K562 (cell line): Measurements from ENCODE around the gene MFAP1. TPM values are rescaled to one million over a fixed set of nuclear protein-coding genes. Genes with fewer than 3 reads are reported as not detected.

Experiments used
- ATAC-seq: fragments of 200-7000 bp; cut with Tn5 transposase; 3 replicates; pipeline ENCODE4 v1.9.1; 2020; ENCODE audit warnings: moderate library complexity
- BruUV-seq: library from RNA; stranded (reverse); fragments of 400-500 nt; replicated peaks from 2 replicates; lab custom pipeline; 2021; lab: Mats Ljungman, UMichigan
- CTCF ChIA-PET: fragments of 300-600 bp; formaldehyde crosslinking; extraction: SDS; loops from one replicate; lab custom pipeline; 2021; ENCODE audit warnings: low intra/inter-chr PET ratio; lab: Yijun Ruan, JAX
- POLR2A ChIA-PET: fragments of 300-600, 350-650 bp; sonication (Branson Sonifier 250); formaldehyde crosslinking; extraction: SDS; loops from one replicate; lab custom pipeline; 2021; ENCODE audit warnings: antibody characterized with exemption, inconsistent platforms; lab: Yijun Ruan, JAX
- DNase-seq, 4 experiments: peaks; one replicate each; pipeline versions ENCODE4 v3.0.0 to v3.0.0-alpha.2; 2011 to 2018; ENCODE audit warnings: low spot score in 3 of 4, mixed read lengths in 3 of 4; ENCODE audit errors: extremely low read depth in 1 of 4
- FAIRE-seq: peaks from 2 replicates; lab custom pipeline; 2011; peaks lifted over from hg19 to GRCh38; lab: Jason Lieb, UNC
- H2AFZ ChIP-seq: 2 replicates; pipeline ENCODE4 v1.6.0; 2011; ENCODE audit warnings: low read depth, low read length, control low read depth, inconsistent platforms
- H3K27ac ChIP-seq: fragments of 200-600 bp; 3 replicates; pipeline ENCODE4 v1.8.0; 2011; ENCODE audit warnings: low read depth, mild to moderate bottlenecking, control low read depth, inconsistent platforms, low read length, moderate library complexity, mixed read lengths; ENCODE audit errors: extremely low read depth
- H3K27me3 ChIP-seq, 2 experiments: fragments of 300-600 bp in 1 of 2; 2 replicates in 1 of 2; 3 replicates in 1 of 2; pipeline versions ENCODE4 v1.6.0 to v1.8.0; 2011; ENCODE audit warnings: inconsistent platforms in 2 of 2, low read length in 2 of 2, mild to moderate bottlenecking in 1 of 2, mixed read lengths in 1 of 2, moderate library complexity in 1 of 2; ENCODE audit not compliant: control insufficient read depth in 2 of 2, insufficient read depth in 2 of 2
- H3K36me3 ChIP-seq: fragments of 300-600 bp; 3 replicates; pipeline ENCODE4 v1.8.0; 2011; ENCODE audit warnings: mild to moderate bottlenecking, low read length, inconsistent platforms; ENCODE audit not compliant: control insufficient read depth, insufficient read depth
- H3K4me1 ChIP-seq, 2 experiments: fragments of 200-600 bp in 1 of 2; replicated peaks in 1 of 2; 2 replicates in 1 of 2; 3 replicates in 1 of 2; pipeline versions ENCODE4 v1.5.1 to v1.8.0; 2011; ENCODE audit warnings: inconsistent platforms in 2 of 2, low read length in 2 of 2, mild to moderate bottlenecking in 1 of 2, mixed read lengths in 1 of 2, moderate library complexity in 1 of 2; ENCODE audit not compliant: control insufficient read depth in 2 of 2, insufficient read depth in 2 of 2
- H3K4me2 ChIP-seq: 2 replicates; pipeline ENCODE4 v1.6.1; 2011; ENCODE audit warnings: low read length, control low read depth, inconsistent platforms, mixed read lengths; ENCODE audit not compliant: insufficient read depth
- H3K4me3 ChIP-seq: fragments of 200-600 bp; sonication (generic), shearing (Covaris generic); 2 replicates; pipeline ENCODE4 v1.5.1; 2016; ENCODE audit warnings: control low read depth, inconsistent platforms
- H3K79me2 ChIP-seq: fragments of 200-600 bp; 3 replicates; pipeline ENCODE4 v1.8.0; 2011; ENCODE audit warnings: low read length, inconsistent platforms; ENCODE audit not compliant: control insufficient read depth, insufficient read depth
- H3K9ac ChIP-seq, 2 experiments: 2 replicates each; pipeline versions ENCODE4 v1.6.0 to v1.6.1; 2011; ENCODE audit warnings: low read depth in 2 of 2, low read length in 2 of 2, control low read depth in 1 of 2, inconsistent platforms in 1 of 2, mild to moderate bottlenecking in 1 of 2, mixed read lengths in 1 of 2; ENCODE audit not compliant: insufficient read depth in 1 of 2
- H3K9me1 ChIP-seq: one replicate; pipeline ENCODE4 v1.6.0; 2011; ENCODE audit warnings: inconsistent platforms, mild to moderate bottlenecking, low read length, moderate library complexity; ENCODE audit not compliant: control insufficient read depth, insufficient read depth
- H3K9me3 ChIP-seq: replicated peaks from 2 replicates; pipeline ENCODE4 v1.5.1; 2011; ENCODE audit warnings: low read depth, low read length, inconsistent platforms; ENCODE audit not compliant: control insufficient read depth, insufficient read depth
- H4K20me1 ChIP-seq: replicated peaks from 2 replicates; pipeline ENCODE4 v1.6.1; 2011; ENCODE audit warnings: low read length, inconsistent platforms, mixed read lengths; ENCODE audit not compliant: control insufficient read depth, insufficient read depth
- EGR1 ChIP-seq: fragments of 450-650 bp; conservative IDR thresholded peaks from 2 replicates; pipeline ENCODE4 v1.6.1; 2017; ENCODE audit warnings: mild to moderate bottlenecking
- MAZ ChIP-seq, 2 experiments: fragments of 450-650 bp in 1 of 2; sonication (generic) in 1 of 2; formaldehyde crosslinking; IDR thresholded peaks in 1 of 2; conservative IDR thresholded peaks in 1 of 2; 2 replicates each; pipeline versions ENCODE4 v1.4.0 to v1.5.0; 2020; ENCODE audit warnings: mild to moderate bottlenecking in 1 of 2, missing genetic modification reagents in 1 of 2
- MBD1 ChIP-seq: fragments of 250-450 bp; sonication (Bioruptor Pico); IDR thresholded peaks from 2 replicates; pipeline ENCODE4 v1.8.0; 2022; ENCODE audit warnings: inconsistent platforms
- PCBP1 ChIP-seq: fragments of 200-400 bp; formaldehyde crosslinking; IDR thresholded peaks from 2 replicates; pipeline ENCODE4 v1.6.1; 2018; ENCODE audit warnings: mild to moderate bottlenecking, low read depth, low read length; ENCODE audit not compliant: poor library complexity, severe bottlenecking
- PHF21A ChIP-seq: fragments of 450-650 bp; IDR thresholded peaks from 2 replicates; pipeline ENCODE4 v1.6.1; 2017; ENCODE audit warnings: low read depth, borderline replicate concordance
- POLR2A ChIP-seq: fragments of 450-650 bp; conservative IDR thresholded peaks from 2 replicates; pipeline ENCODE4 v1.6.1; 2016
- POLR2G ChIP-seq: fragments of 200-400 bp; formaldehyde crosslinking; IDR thresholded peaks from 2 replicates; pipeline ENCODE4 v1.6.1; 2017; ENCODE audit warnings: low read depth, mild to moderate bottlenecking, antibody characterized with exemption, low read length, moderate library complexity
- POLR3G ChIP-seq: IDR thresholded peaks from 2 replicates; pipeline ENCODE4 v1.6.1; 2011; ENCODE audit not compliant: insufficient read length, insufficient replicate concordance; ENCODE audit errors: extremely low read depth
- RBBP5 ChIP-seq: fragments of 200-600 bp; sonication (generic); IDR thresholded peaks from 2 replicates; pipeline ENCODE4 v1.6.1; 2012; ENCODE audit warnings: borderline replicate concordance, mild to moderate bottlenecking, low read length, control low read depth, inconsistent platforms; ENCODE audit not compliant: insufficient read depth, poor library complexity, severe bottlenecking
- STAT6 ChIP-seq: sonication (generic); formaldehyde crosslinking; IDR thresholded peaks from 2 replicates; pipeline ENCODE4 v1.8.1; 2023; ENCODE audit warnings: mild to moderate bottlenecking, missing genetic modification reagents
- ZNF79 ChIP-seq: fragments of 250-450 bp; sonication (Bioruptor Pico); IDR thresholded peaks from 2 replicates; pipeline ENCODE4 v1.4.0; 2020; ENCODE audit warnings: low read depth, mild to moderate bottlenecking, moderate library complexity
- WGBS: fragments of 100-300 bp; shearing (Covaris generic); methylation state at CpG from one replicate; pipeline ENCODE4 v1.1.6; 2016; ENCODE audit warnings: low coverage, mixed read lengths; ENCODE audit not compliant: insufficient coverage; ENCODE audit errors: missing lambda C conversion rate; 5-methylcytosine and 5-hydroxymethylcytosine counted together
- in situ Hi-C: fragments of 300-500 bp; cut with MboI; formaldehyde crosslinking; loops from 4 replicates; pipeline ENCODE4 v1.15.0; 2018; ENCODE audit warnings: inconsistent platforms, mixed read lengths
- intact Hi-C: fragments of 100-400 bp; cut with micrococcal nuclease; formaldehyde crosslinking; loops from 2 replicates; pipeline ENCODE4 v1.14.2; 2022
- polyA plus RNA-seq, 8 experiments: library from polyadenylated mRNA; depleted of rRNA in 4 of 8; stranded (reverse) in 5 of 8; unstranded in 3 of 8; fragments of >200 nt; fragmentation: Nextera tagmentation in 2 of 8; fragmentation: Illumina TruSeq in 1 of 8; extraction: Ambion mirVana in 2 of 8; extraction: Trizol in 1 of 8; gene quantifications; 2 replicates each; pipeline versions ENCODE4 v1.2.1 to v1.2.3, GENCODE V29; 2011 to 2014; ENCODE audit warnings: inconsistent platforms in 1 of 8, missing spikeins in 1 of 8
- total RNA-seq, 7 experiments: library from RNA; depleted of rRNA in 6 of 7; stranded (reverse); fragments of >200 nt in 6 of 7; fragmentation: Illumina TruSeq in 2 of 7; extraction: Trizol in 2 of 7; gene quantifications; 2 replicates each; pipeline versions ENCODE4 v1.2.1 to v1.2.3, GENCODE V29; 2011 to 2021; ENCODE audit warnings: low replicate concordance in 1 of 7

MFAP1 gene
- total and polyA plus RNA-seq, 9 of the 15 experiments (the other 6 are each of a cell fraction or from before 2014, with no cell fraction given), result 34.9 to 64.1 (median 48.2) TPM

- Histone ChIP-seq H3K9me1 (no peaks in the 10 kb centered on the region), H3K4me1 (peaks cover 4 to 19% of the 10 kb centered on the region in 2 experiments; a peak in 4 of 5 replicates)
- peak; percentile 74 for ATAC-seq
- DNase-seq, result peak; percentile 44 to 63 (median 61)
- intact Hi-C loops, result no loop called here
- TF ChIP-seq PHF21A (no peak), STAT6 (no peak), POLR2G (peak; percentile 47; the same call in 1 of the 2 replicates), MBD1 (CRISPR knock-in tag) (no peak), ZNF79 (CRISPR knock-in tag) (no peak), PCBP1 (peak; percentile 22), MAZ (CRISPR knock-in tag; conservative IDR thresholded peaks at IDR 0.05 in 1 of 2, IDR thresholded peaks at IDR 0.05 in 1 of 2) (0 out of 4 replicates have a peak, but pooled peaks of 1 of the 2 experiments have one; percentile 27), POLR3G (no peak), RBBP5 (peak; percentile 52), POLR2A (peak; percentile 50; the same call in 1 of the 2 replicates), EGR1 (peak; percentile 64)
- TF ChIP-seq, all 486 proteins: peak for 6
- H3K27me3 ChIP-seq, result no peaks in the 10 kb centered on the region
- FAIRE-seq, result no peak
- peak within 1 kb of the TSS; percentile 75 for H3K4me2 ChIP-seq
- H3K9me3 ChIP-seq, result no peaks in the 10 kb centered on the region
- CTCF ChIA-PET, result no interaction called here
- in situ Hi-C loops, result no loop called here
- peak within 1 kb of the TSS; percentile 70 for H3K27ac ChIP-seq
- H2AFZ ChIP-seq, result peak within 1 kb of the TSS; percentile 88
- H3K79me2 ChIP-seq, result no peaks in the 10 kb centered on the region
- no TSS peak for BruUV-seq
- peak within 1 kb of the TSS; percentile 64 to 91 for H3K9ac ChIP-seq
- H3K4me3 ChIP-seq, result peak within 1 kb of the TSS; percentile 32
- WGBS, result 52% methylated on average over 27 of the region's 41 CpGs
- POLR2A ChIA-PET, result interaction anchor here (0.6 to 3.2 kb wide), 13 partner anchors 10 to 371 kb away, joined by 3 to 13 read pairs (median 3); partner anchors contain the start of genes HYPK and SERF2
- H4K20me1 ChIP-seq, result no peaks in the 10 kb centered on the region; the same call in 1 of the 2 replicates
- peaks cover 24% of the 10 kb centered on the region for H3K36me3 ChIP-seq
Measured at GRCh38 chr15:43776718-43777266, 47.7 kb downstream of the MFAP1 start, which contains the start of gene ELL3. TSS of gene ELL3 (minus strand) at chr15:43776966. CDS start at chr15:43776901, 65 bp downstream.
